Erythroblast (primary cell): ENCODE results near the gene INPP5K.

Source experiments
- DNase-seq, 2 experiments: peaks; one replicate each; lab custom pipeline; 2025; lab: John Stamatoyannopoulos, UW
- GATA1 ChIP-seq: IDR thresholded peaks from 2 replicates; pipeline ENCODE4 v1.6.1; 2011; ENCODE audit warnings: low read depth, mild to moderate bottlenecking, control low read depth, low read length, moderate library complexity
- POLR2A ChIP-seq: IDR thresholded peaks from 2 replicates; pipeline ENCODE4 v1.6.1; 2011; ENCODE audit warnings: mild to moderate bottlenecking, low read length

The INPP5K gene

GRCh38 chr17:1506649-1507267 is 9.7 kb downstream of the INPP5K start:
- DNase-seq, result no peak
- TF ChIP-seq POLR2A (no peak), GATA1 (no peak)

- no peak for DNase-seq
- TF ChIP-seq GATA1 (no peak), POLR2A (no peak)
Measured at GRCh38 chr17:1505586-1505985, 10.8 kb downstream of the INPP5K start.

GRCh38 chr17:1504866-1505265 is 11.5 kb downstream of the INPP5K start:
- DNase-seq, result no peak
- TF ChIP-seq GATA1, result no peak
- no peak for TF ChIP-seq POLR2A

- TF ChIP-seq GATA1 (no peak), POLR2A (no peak)
Measured at GRCh38 chr17:1503699-1504098, 12.7 kb downstream of the INPP5K start.

GRCh38 chr17:1498869-1499268 is 17.5 kb downstream of the INPP5K start:
- no peak for TF ChIP-seq POLR2A
- no peak for TF ChIP-seq GATA1
- DNase-seq, result peak in 1 of 2 experiments; percentile 27

More at GRCh38 chr17:1503699-1504098, 12.7 kb downstream of the INPP5K start:
- DNase-seq, result no peak

GRCh38 chr17:1498233-1498632 is 18.2 kb downstream of the INPP5K start:
- no peak for DNase-seq
- TF ChIP-seq POLR2A, result no peak
- no peak for TF ChIP-seq GATA1

- TF ChIP-seq POLR2A (no peak), GATA1 (no peak)
- DNase-seq, result no peak
Measured at GRCh38 chr17:1497831-1498230, 18.6 kb downstream of the INPP5K start.

- TF ChIP-seq GATA1 (no peak), POLR2A (no peak)
- no peak for DNase-seq
Measured at GRCh38 chr17:1496869-1497268, 19.5 kb downstream of the INPP5K start.

GRCh38 chr17:1495265-1495989 is 21.0 kb downstream of the INPP5K start:
- no peak for TF ChIP-seq GATA1
- no peak for TF ChIP-seq POLR2A
- DNase-seq, result no peak

- DNase-seq, result no peak
- TF ChIP-seq GATA1 (no peak), POLR2A (no peak)
Measured at GRCh38 chr17:1494736-1495253, 21.6 kb downstream of the INPP5K start.

GRCh38 chr17:1494203-1494602 is 22.2 kb downstream of the INPP5K start:
- TF ChIP-seq GATA1 (no peak), POLR2A (no peak)
- no peak for DNase-seq

GRCh38 chr17:1493291-1493980 is 23.0 kb downstream of the INPP5K start:
- TF ChIP-seq GATA1, result no peak
- TF ChIP-seq POLR2A, result no peak
- no peak for DNase-seq

- no peak for DNase-seq
- TF ChIP-seq POLR2A (no peak), GATA1 (no peak)
Measured at GRCh38 chr17:1492249-1493206, 23.9 kb downstream of the INPP5K start, which contains the start of gene MYO1C. Gene MYO1C (minus strand): TSS chr17:1492686. CDS start chr17:1492487, 199 bp downstream.
